ENCODE measurements around the gene FASTKD2.

- TF ChIP-seq CTCF (IDR thresholded peaks at IDR 0.05) (no peak), ZFX (IDR thresholded peaks at IDR 0.05; ENCODE audit: borderline replicate concordance) (no peak)
Observed at GRCh38 chr2:206823178-206823577, 57.8 kb downstream of the FASTKD2 start.

Measured in 22Rv1 (cell line).